Panc1 (cell line): Measurements from ENCODE around the gene ISLR2.

ENCODE experiments used
- CTCF ChIP-seq: fragments of 450-650 bp; IDR thresholded peaks from 2 replicates; pipeline ENCODE4 v1.5.1; 2017; ENCODE audit warnings: mild to moderate bottlenecking
- POLR2AphosphoS5 ChIP-seq: IDR thresholded peaks from 2 replicates; pipeline ENCODE4 v1.6.1; 2012; ENCODE audit warnings: mild to moderate bottlenecking, low read depth, low read length, moderate library complexity
- REST ChIP-seq, 2 experiments: IDR thresholded peaks; 2 replicates each; pipeline ENCODE4 v1.6.1; 2011 to 2012; ENCODE audit warnings: low read depth in 2 of 2, control low read depth in 1 of 2, low read length in 1 of 2, mild to moderate bottlenecking in 1 of 2, moderate library complexity in 1 of 2; ENCODE audit not compliant: insufficient read depth in 1 of 2
- SIN3A ChIP-seq: IDR thresholded peaks from 2 replicates; pipeline ENCODE4 v1.6.1; 2012; ENCODE audit warnings: low read depth, mild to moderate bottlenecking, low read length, moderate library complexity, borderline replicate concordance; ENCODE audit not compliant: insufficient read depth

GRCh38 chr15:74128785-74129585 is 1.4 kb upstream of the ISLR2 start:
- no peak for TF ChIP-seq CTCF
- TF ChIP-seq REST (IDR thresholded peaks at IDR 0.05; ENCODE audit: insufficient read depth in 1 of 2, low read depth in 2 of 2, low read length in 1 of 2) = no peak
- no peak for TF ChIP-seq POLR2AphosphoS5
- no peak for TF ChIP-seq SIN3A
